Coronary artery (tissue), 2 donors: ENCODE results near the gene TTLL11.

Experiments
- DNase-seq: peaks from one replicate; pipeline ENCODE4 v3.0.0-alpha.2; 2017; ENCODE audit warnings: low spot score
- H3K27ac ChIP-seq, 2 donors: fragments of 200-600 bp; sonication (generic); one replicate each; pipeline ENCODE4 v1.5.1; 2016 to 2019
- H3K4me3 ChIP-seq: fragments of 200-600 bp; sonication (generic); 2 replicates; pipeline ENCODE4 v1.5.1; 2016; ENCODE audit warnings: mild to moderate bottlenecking, moderate library complexity
- CTCF ChIP-seq: fragments of 200-600 bp; sonication (generic); IDR thresholded peaks from one replicate; pipeline ENCODE4 v1.5.1; 2019; ENCODE audit warnings: antibody characterized with exemption

TTLL11 gene

GRCh38 chr9:121819428-121820231 lies 273.5 kb downstream of the TTLL11 start:
- peak; percentile 59 for DNase-seq
- peak overlapping the region; percentile 19 for H3K4me3 ChIP-seq
- TF ChIP-seq CTCF = no peak
- H3K27ac ChIP-seq = no peak overlapping the region

- no peak for TF ChIP-seq CTCF
- Histone ChIP-seq H3K4me3 (no peak overlapping the region), H3K27ac (no peak overlapping the region)
- peak; percentile 43 for DNase-seq
Measured at GRCh38 chr9:121818841-121819427, 274.2 kb downstream of the TTLL11 start.

GRCh38 chr9:121818016-121818661 lies 275.0 kb downstream of the TTLL11 start:
- H3K27ac ChIP-seq = no peak overlapping the region
- DNase-seq = peak; percentile 58
- no peak overlapping the region for H3K4me3 ChIP-seq
- no peak for TF ChIP-seq CTCF

- peak; percentile 53 for DNase-seq
- no peak overlapping the region for H3K27ac ChIP-seq
- TF ChIP-seq CTCF = no peak
- no peak overlapping the region for H3K4me3 ChIP-seq
Measured at GRCh38 chr9:121817476-121817875, 275.6 kb downstream of the TTLL11 start.

- H3K4me3 ChIP-seq = no peak overlapping the region
- no peak overlapping the region for H3K27ac ChIP-seq
- DNase-seq = peak; percentile 47
- no peak for TF ChIP-seq CTCF
Measured at GRCh38 chr9:121816845-121817450, 276.2 kb downstream of the TTLL11 start.

- TF ChIP-seq CTCF = no peak
- Histone ChIP-seq H3K27ac (no peak overlapping the region), H3K4me3 (no peak overlapping the region)
- DNase-seq = peak; percentile 29
Measured at GRCh38 chr9:121816449-121816817, 276.7 kb downstream of the TTLL11 start.
